PFSK-1 (cell line): ENCODE results near the gene NFS1.

ENCODE experiments used
- FOXP2 ChIP-seq: optimal IDR thresholded peaks from 2 replicates; pipeline ENCODE3; 2011; ENCODE audit warnings: borderline replicate concordance, control low read depth, inconsistent platforms; ENCODE audit not compliant: insufficient read depth; ENCODE audit errors: extremely low read length, extremely low read depth
- POLR2AphosphoS5 ChIP-seq: IDR thresholded peaks from 2 replicates; pipeline ENCODE4 v1.6.1; 2012; ENCODE audit warnings: low read depth, mild to moderate bottlenecking, control low read depth, low read length, moderate library complexity
- SIN3A ChIP-seq: IDR thresholded peaks from 2 replicates; pipeline ENCODE4 v1.6.1; 2012; ENCODE audit warnings: mild to moderate bottlenecking, low read length, moderate library complexity, borderline replicate concordance; ENCODE audit not compliant: insufficient read depth
- TAF1 ChIP-seq: IDR thresholded peaks from 2 replicates; pipeline ENCODE4 v1.6.1; 2012; ENCODE audit warnings: low read length, control low read depth, borderline replicate concordance; ENCODE audit not compliant: insufficient read depth
- TF ChIP-seq, protein P1 (sequence below), 2 experiments: IDR thresholded peaks; 2 replicates each; pipeline versions ENCODE4 v1.6.1 to v1.8.0; 2011 to 2012; ENCODE audit warnings: low read depth in 2 of 2, low read length in 2 of 2, control low read depth in 1 of 2, inconsistent platforms in 1 of 2, mild to moderate bottlenecking in 1 of 2, moderate library complexity in 1 of 2; ENCODE audit not compliant: insufficient read depth in 1 of 2

The NFS1 gene

DNA sequence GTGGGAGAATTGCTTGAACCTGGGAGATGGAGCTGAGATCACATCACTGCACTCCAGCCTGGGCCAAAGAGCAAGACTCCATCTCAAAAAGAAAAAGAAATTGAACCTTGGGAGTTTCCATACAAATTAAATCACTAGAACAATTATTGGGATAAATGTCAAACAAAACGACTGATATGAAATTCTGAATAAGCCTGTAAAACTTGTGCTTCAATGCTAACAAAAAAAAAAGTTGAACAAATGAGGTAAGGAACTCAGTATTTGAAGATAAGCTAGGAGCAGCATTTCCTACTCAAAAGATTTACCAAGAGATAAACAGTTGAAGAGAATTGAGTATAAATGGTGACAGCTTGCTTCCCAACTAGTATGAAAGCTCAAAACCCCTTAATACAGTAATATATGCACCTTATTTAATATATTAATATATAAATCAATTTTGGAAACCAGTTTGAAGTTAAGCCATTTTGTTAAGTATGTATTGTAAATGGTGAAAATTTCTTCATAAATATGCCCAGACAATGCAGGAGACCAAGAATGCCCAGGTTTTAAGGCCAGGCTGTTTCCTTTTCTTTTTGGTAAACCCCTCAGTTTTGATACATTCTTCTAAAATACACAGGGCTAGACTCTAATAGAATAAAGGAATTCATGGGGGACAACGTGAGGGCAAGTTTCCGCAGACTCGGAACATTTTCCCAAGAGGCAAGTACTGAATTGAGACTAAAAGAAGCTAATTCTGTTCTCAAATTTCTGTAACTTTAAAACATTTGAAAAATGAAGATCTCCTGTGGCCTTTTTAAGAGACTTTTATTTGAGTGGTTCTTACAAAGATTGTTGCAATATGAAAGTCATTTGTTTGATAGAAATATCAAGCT, 3.9 kb upstream of the NFS1 start:
- TF ChIP-seq, protein P1, sequence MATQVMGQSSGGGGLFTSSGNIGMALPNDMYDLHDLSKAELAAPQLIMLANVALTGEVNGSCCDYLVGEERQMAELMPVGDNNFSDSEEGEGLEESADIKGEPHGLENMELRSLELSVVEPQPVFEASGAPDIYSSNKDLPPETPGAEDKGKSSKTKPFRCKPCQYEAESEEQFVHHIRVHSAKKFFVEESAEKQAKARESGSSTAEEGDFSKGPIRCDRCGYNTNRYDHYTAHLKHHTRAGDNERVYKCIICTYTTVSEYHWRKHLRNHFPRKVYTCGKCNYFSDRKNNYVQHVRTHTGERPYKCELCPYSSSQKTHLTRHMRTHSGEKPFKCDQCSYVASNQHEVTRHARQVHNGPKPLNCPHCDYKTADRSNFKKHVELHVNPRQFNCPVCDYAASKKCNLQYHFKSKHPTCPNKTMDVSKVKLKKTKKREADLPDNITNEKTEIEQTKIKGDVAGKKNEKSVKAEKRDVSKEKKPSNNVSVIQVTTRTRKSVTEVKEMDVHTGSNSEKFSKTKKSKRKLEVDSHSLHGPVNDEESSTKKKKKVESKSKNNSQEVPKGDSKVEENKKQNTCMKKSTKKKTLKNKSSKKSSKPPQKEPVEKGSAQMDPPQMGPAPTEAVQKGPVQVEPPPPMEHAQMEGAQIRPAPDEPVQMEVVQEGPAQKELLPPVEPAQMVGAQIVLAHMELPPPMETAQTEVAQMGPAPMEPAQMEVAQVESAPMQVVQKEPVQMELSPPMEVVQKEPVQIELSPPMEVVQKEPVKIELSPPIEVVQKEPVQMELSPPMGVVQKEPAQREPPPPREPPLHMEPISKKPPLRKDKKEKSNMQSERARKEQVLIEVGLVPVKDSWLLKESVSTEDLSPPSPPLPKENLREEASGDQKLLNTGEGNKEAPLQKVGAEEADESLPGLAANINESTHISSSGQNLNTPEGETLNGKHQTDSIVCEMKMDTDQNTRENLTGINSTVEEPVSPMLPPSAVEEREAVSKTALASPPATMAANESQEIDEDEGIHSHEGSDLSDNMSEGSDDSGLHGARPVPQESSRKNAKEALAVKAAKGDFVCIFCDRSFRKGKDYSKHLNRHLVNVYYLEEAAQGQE (IDR thresholded peaks at IDR 0.05; ENCODE audit: insufficient read depth in 1 of 2, low read depth in 2 of 2, low read length in 2 of 2) = no peak
- TF ChIP-seq POLR2AphosphoS5 = peak; percentile 48; the same call in 1 of the 2 replicates
- TF ChIP-seq TAF1 = no peak

DNA sequence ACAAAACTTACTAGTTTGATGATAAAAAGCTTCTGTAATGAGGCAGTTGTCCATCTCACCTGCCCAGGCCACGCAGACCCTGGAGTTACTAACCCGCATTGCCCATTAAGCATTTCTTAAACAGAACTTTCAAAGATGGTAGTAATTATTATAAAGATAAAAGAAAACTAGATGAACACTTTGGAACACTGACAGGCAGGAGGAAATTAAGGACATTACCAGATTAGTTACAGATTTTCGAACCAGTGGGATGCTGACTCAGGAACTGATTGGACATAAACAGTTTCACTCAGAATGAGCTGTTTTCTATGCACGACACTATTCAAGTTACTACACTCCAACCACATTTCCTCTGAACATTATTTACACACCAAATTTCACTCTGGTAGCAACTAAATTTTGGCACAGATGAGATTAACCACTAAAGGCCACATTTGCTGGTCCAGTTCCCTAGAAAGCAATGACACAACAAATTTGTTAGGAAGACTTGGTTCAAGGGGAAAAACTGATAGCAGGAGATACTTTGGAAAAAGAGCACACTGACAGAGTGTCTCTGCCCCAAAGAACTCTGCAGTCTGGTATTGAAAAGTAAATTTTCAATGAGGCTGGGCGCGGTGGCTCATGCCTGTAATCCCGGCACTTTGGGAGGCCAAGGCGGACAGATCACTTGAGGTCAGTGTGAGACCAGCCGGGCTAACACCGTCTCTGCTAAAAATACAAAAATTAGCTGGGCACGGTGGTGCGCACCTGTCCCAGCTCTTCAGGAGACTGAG, 3.1 kb upstream of the NFS1 start:
- no peak for TF ChIP-seq FOXP2
- no peak for TF ChIP-seq SIN3A
- TF ChIP-seq POLR2AphosphoS5 = peak; percentile 11; the same call in 1 of the 2 replicates
- TF ChIP-seq, protein P1 (IDR thresholded peaks at IDR 0.05; ENCODE audit: insufficient read depth in 1 of 2, low read depth in 2 of 2, low read length in 2 of 2) = no peak
- no peak for TF ChIP-seq TAF1

DNA sequence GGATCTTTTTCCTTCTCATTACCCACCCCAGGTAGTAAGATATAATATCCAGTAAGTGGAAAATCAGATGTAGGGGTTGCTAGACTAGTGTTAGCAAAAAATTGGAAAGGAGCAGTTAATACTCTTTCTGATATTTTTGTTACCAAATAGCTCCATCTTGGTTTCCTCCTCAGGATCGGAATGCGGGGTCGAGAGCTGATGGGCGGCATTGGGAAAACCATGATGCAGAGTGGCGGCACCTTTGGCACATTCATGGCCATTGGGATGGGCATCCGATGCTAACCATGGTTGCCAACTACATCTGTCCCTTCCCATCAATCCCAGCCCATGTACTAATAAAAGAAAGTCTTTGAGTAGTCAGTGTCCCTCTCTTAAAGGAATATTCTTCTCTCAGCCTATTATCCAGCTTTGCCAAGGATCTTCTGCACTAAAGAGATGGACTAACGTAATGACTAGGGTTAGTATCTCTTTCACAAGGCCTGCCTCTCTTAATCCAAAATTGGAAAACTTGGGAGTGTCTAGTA, 1.5 kb upstream of the NFS1 start:
- TF ChIP-seq TAF1 (no peak), FOXP2 (no peak), SIN3A (no peak), POLR2AphosphoS5 (no peak)
- TF ChIP-seq, protein P1 (IDR thresholded peaks at IDR 0.05; ENCODE audit: insufficient read depth in 1 of 2, low read depth in 2 of 2, low read length in 2 of 2) = no peak

DNA sequence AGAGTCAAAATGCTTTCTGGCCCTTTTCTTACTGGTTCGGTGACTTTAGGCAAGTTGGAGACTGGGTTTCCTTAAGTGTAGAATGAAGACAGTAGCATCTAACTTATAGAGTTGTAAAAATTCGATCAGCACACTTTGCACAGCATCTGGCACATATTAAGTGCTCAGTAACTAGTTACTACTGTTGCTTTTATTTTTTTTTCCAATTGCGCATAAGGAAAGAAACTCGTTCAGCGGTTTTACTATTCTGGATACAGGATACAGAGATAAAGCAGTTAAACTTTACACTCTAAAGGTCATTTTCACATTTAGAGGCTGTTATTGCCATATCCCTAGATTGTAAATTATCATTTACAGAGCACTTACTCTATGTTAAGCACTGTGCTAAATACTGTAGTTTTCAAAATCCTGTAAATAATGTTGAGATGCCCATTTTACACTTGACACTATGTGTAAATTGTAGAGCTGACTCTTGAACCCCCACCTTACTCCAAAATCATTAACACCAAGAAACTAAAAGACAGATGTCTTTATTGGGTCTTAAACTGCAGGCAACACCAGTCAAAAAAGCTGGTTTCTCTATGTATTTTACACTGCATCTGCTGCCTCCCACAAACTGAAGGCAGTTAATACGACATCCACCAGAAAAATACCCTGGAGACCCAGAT, 939 bp upstream of the NFS1 start:
- TF ChIP-seq TAF1 (peak; percentile 40; the same call in 1 of the 2 replicates), POLR2AphosphoS5 (no peak)

DNA sequence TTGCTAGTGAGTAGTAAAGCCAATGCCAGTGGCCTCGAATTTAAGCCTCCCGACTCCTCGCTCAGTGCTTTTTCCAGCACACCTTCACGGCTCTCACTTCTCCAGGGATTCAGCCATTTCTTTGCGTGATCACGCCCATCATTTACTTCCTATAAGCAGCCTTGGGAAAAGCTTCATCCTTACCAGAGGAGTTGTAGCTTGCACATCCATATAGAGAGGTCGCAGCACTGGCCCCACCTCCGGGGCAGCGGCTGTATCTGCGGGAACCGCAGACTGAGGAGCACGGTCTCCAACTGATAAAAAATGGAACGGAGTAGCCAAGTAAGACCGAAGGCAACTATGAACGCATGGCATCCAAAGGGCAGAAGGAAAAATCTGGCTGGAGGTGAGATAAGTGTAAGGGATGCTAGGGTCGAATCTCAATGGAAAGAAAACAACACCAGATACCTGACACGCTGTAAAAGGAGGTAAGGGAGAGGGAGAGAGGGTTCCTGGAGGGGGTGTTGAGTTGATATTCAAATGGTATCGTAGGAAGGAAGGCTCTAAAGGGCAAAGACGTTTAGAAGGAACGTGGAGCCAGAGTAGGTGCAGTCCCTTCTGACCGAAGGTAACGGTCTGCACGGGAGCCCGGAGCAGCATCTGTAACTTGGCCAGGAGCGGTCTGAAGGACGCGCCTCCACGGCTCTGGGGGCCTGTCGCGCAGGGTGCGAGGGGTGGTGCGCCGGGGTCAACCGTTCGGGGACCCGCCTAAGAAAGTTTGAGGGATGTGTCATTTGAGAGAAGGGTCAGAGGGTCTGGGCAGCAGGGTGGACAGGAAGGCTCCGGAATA, 640 bp downstream of the NFS1 start:
- TF ChIP-seq POLR2AphosphoS5 = no peak
- TF ChIP-seq SIN3A = no peak
- no peak for TF ChIP-seq FOXP2
- TF ChIP-seq TAF1 = no peak
- TF ChIP-seq, protein P1 (IDR thresholded peaks at IDR 0.05; ENCODE audit: insufficient read depth in 1 of 2, low read depth in 2 of 2, low read length in 2 of 2) = no peak
